GM10248 (cell line): ENCODE data around the gene AASDH.
"Not testable (repeated sequence)": the region's sequence is repeated elsewhere in the genome, so short reads cannot be mapped to it uniquely, and the experiment has no call there.

ENCODE experiments used
- CTCF ChIA-PET: fragments of 300-600 bp; sonication (Branson Sonifier 250); formaldehyde crosslinking; extraction: SDS; loops from one replicate; lab custom pipeline; 2021; ENCODE audit warnings: antibody characterized with exemption; lab: Yijun Ruan, JAX
- POLR2A ChIA-PET: fragments of 350-650 bp; sonication (Branson Sonifier 250); formaldehyde crosslinking; extraction: SDS; loops from one replicate; lab custom pipeline; 2020; ENCODE audit warnings: antibody characterized with exemption; lab: Yijun Ruan, JAX
- DNase-seq: peaks from one replicate; pipeline ENCODE4 v3.0.0; 2012; ENCODE audit errors: extremely low spot score
- TF ChIP-seq, protein P1 (sequence below): IDR thresholded peaks from 2 replicates; pipeline ENCODE4 v1.5.1; 2012; ENCODE audit warnings: mild to moderate bottlenecking, low read depth; ENCODE audit errors: extremely low read depth, missing control alignments, control extremely low read depth

Gene AASDH

DNA sequence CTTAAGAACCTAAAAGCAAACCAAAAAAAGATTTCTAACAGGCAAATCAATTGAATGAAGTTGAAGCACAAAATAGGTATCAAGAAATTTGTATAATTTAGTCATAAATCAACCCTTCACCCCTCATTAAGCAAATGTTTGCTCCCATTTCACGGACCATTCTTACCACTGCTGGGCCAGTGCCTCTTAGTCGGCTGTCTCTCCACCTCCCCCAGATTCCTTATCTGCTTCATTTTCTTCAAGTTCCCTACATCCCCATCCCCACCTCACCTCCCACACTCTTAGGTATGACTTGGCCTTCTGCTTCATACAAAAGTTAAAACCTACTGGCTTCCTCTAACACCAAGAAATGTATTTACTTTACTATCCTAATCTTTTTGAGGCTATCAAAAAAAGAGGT is 11.8 kb downstream of the AASDH start:
- CTCF ChIA-PET = no interaction called here
- POLR2A ChIA-PET = no interaction called here
- TF ChIP-seq, protein P1, sequence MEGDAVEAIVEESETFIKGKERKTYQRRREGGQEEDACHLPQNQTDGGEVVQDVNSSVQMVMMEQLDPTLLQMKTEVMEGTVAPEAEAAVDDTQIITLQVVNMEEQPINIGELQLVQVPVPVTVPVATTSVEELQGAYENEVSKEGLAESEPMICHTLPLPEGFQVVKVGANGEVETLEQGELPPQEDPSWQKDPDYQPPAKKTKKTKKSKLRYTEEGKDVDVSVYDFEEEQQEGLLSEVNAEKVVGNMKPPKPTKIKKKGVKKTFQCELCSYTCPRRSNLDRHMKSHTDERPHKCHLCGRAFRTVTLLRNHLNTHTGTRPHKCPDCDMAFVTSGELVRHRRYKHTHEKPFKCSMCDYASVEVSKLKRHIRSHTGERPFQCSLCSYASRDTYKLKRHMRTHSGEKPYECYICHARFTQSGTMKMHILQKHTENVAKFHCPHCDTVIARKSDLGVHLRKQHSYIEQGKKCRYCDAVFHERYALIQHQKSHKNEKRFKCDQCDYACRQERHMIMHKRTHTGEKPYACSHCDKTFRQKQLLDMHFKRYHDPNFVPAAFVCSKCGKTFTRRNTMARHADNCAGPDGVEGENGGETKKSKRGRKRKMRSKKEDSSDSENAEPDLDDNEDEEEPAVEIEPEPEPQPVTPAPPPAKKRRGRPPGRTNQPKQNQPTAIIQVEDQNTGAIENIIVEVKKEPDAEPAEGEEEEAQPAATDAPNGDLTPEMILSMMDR = no peak
- no peak for DNase-seq

DNA sequence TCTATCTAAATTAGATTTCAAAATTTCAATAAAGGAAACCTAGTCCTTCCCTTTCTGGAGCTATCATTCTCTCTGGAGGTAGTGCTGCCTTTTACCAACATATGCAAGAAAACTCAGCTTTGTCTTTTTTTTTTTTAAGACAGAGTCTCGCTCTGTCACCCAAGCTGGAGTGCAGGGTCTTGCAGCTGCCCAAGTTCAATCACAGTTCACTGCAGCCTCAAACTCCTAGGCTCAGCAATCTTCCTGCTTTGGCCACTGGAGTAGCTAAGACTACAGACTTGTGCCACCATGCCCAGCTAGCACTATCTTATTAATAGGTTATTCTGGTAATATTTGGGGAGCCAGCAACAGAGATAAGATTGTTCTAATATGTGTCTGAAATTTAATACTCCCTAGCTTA is 12.3 kb downstream of the AASDH start:
- no peak for DNase-seq
- TF ChIP-seq, protein P1 = no peak
- ChIA-PET CTCF (no interaction called here), POLR2A (no interaction called here)

DNA sequence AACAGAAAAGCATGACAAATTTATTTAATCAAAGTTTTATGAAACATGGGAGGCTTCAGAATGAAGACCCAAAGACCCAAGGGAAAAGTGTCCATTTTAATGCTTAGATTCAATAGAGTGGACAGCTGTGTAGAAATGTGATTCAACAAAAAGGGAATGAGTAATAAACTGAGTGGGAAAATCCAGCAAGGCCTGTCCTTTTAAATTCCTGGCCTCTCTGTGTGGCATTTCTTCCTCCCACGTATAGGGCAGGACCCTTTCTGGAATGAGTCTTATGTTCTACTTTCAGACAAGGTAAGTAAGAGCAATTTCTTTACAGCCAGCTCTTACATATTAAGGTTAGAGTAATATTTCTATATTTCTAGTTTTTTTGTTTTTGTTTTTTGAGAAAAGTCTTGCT is 14.5 kb downstream of the AASDH start:
- POLR2A ChIA-PET = no interaction called here
- TF ChIP-seq, protein P1 = no peak
- CTCF ChIA-PET = no interaction called here
- no peak for DNase-seq

DNA sequence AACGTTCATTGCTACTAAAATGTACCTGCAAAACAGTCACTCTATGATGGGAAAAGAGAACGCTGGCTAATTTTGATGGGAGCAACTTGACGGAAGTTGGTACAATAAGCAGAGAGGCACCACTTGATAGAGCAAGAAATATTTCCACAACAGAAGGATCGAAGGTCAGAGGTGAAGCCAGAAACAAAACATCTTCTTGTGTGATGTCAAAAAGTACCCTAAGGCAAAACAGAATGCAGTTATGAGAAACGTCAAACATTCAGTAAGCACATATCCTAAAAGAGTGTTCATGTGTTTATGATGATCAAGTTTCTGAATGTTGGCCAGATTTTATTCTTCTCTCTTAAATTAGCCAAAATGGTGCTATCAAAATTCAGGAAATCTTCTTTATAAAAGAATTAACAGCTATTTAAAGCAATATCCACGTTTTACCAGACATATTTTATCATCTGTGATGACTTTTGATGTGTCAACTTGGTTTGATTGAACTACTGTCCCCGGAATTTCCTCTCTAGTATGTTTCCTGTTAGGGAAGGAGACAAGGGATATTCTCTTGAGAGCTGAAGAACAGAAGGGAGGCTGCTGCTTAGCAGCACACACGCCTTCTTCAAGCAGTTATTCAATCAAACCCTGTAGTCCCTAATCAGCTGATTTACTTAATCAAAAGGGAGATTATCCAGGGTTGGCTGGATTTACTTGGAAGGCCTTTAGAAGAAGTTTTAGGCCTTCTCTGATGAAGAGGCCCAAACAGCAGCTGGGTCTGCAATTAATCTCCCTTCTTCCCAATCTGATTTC is 15.7 kb downstream of the AASDH start:
- ChIA-PET POLR2A (no interaction called here), CTCF (interaction anchor here (1.1 kb wide), 1 partner anchor 23 kb away, joined by 3 read pairs; no protein-coding TSS in a partner anchor)
- no peak for DNase-seq
- TF ChIP-seq, protein P1 = no peak

DNA sequence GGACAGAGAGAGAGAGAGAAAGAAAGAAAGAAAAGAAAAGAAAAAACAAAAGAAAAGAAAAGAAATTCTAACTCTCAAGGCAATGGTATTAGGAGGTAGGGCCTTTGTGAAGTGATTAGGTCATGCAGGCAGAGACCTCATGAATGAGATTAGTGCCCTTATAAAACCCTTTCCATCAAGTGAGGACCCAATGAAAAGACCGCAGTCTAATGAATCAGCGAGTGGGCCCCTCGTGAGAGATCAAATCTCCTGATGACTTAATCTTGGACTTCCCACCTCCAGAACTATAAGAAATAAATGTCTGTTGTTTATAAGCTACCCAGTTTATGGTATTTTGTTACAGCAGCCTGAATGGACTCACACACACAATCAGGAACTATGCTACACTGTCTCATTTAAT is 16.9 kb downstream of the AASDH start:
- TF ChIP-seq, protein P1 = no peak
- POLR2A ChIA-PET = no interaction called here

DNA sequence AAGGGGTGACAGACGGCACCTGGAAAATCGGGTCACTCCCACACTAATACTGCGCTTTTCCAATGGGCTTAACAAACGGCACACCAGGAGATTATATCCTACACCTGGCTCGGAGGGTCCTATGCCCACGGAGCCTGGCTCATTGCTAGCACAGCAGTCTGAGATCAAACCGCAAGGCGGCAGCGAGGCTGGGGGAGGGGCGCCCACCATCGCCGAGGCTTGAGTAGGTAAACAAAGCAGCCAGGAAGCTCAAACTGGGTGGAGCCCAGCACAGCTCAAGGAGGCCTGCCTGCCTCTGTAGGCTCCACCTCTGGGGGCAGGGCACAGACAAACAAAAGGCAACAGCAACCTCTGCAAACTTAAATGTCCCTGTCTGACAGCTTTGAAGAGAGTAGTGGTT is 24.3 kb downstream of the AASDH start:
- POLR2A ChIA-PET, CTCF ChIA-PET, DNase-seq: not testable (repeated sequence)

More for the DNA sequence above, 16.9 kb downstream of the AASDH start:
- CTCF ChIA-PET = no interaction called here
- DNase-seq = no peak

DNA sequence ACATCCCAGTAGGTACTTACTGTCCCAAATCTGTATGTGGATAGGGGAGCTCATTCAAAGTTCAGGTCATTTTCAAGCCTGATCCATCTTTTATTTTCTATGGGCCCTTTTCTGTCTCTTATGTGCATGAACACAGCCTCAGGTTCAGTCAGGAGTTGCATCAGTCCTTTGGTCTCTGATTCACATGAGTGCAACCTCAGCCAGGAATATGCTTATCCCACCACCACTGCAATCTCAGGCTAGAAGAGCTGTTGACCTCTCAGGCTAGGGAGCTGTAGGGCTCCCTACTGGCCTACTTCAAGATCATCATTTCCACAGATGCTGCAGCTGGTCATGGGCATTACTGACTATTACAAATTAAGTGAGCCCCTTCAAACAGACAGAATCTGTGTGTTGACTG is 27.2 kb downstream of the AASDH start:
- POLR2A ChIA-PET = no interaction called here
- CTCF ChIA-PET = no interaction called here
- TF ChIP-seq, protein P1 = no peak
- no peak for DNase-seq
